AG04450 (cell line): ENCODE measurements around the gene DNAH8. TPM values are rescaled to one million over a fixed set of nuclear protein-coding genes. Genes with fewer than 3 reads are reported as not detected.

Source experiments
- CTCF ChIA-PET: fragments of 300-600, 350-600 bp; formaldehyde crosslinking; extraction: SDS; loops from one replicate; lab custom pipeline; 2022; ENCODE audit warnings: antibody characterized with exemption, inconsistent platforms; lab: Charles Lee
- POLR2A ChIA-PET: fragments of 350-600 bp; formaldehyde crosslinking; extraction: SDS; loops from one replicate; lab custom pipeline; 2021; ENCODE audit warnings: antibody characterized with exemption, inconsistent platforms; lab: Yijun Ruan, JAX
- DNase-seq: peaks from one replicate; pipeline ENCODE4 v3.0.0-alpha.2; 2011; ENCODE audit warnings: low read depth, low spot score
- H3K27ac ChIP-seq: one replicate; pipeline ENCODE4 v1.5.1; 2012; ENCODE audit warnings: low read depth, low read length, control low read depth
- H3K27me3 ChIP-seq: one replicate; pipeline ENCODE4 v1.6.0; 2012; ENCODE audit warnings: low read length; ENCODE audit not compliant: control insufficient read depth, insufficient read depth
- H3K4me3 ChIP-seq: 2 replicates; pipeline ENCODE4 v1.5.1; 2011; ENCODE audit warnings: mild to moderate bottlenecking, low read depth, low read length, control low read depth
- H3K9me3 ChIP-seq: 2 replicates; pipeline ENCODE4 v1.5.1; 2012; ENCODE audit warnings: low read length; ENCODE audit not compliant: control insufficient read depth, insufficient read depth
- polyA plus RNA-seq: library from polyadenylated mRNA; depleted of rRNA; stranded (reverse); fragments of >200 nt; gene quantifications from 2 replicates; pipeline ENCODE4 v1.2.3, GENCODE V29; 2011
- TF ChIP-seq, protein P1 (sequence below): IDR thresholded peaks from 2 replicates; pipeline ENCODE4 v1.5.1; 2011; ENCODE audit warnings: low read depth, low read length, control low read depth, inconsistent platforms

DNAH8 gene
- polyA plus RNA-seq, 1 experiment: not detected

DNA sequence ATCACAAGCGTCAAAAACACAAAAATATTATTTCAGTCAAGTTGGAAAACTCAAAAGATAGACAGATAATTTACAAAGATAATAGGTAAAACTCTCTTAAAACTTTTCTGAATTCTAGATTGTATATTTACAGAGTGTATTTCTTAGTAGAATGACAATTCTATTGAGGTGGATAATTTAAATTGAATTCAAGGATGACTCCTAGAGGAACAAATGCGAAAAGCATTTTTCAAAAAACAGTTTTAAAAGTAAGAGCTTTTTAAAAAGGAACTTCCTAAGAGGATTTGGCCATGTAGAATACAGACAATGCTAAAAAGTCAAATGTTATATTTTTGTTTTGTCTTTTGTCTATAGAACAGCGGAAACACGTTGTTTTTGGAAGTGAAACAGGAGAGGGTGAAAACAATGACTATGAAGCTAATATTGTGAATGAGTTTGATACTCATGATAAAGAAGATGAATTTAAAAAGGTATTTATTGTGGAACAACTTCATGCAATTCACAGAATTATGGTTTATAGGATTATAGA is 90.1 kb downstream of the DNAH8 start:
- ChIA-PET POLR2A (no interaction called here), CTCF (no interaction called here)
- H3K4me3 ChIP-seq: no peak overlapping the region
- no peaks in the 10 kb centered on the region for H3K27me3 ChIP-seq
- H3K9me3 ChIP-seq: no peaks in the 10 kb centered on the region
- TF ChIP-seq, protein P1, sequence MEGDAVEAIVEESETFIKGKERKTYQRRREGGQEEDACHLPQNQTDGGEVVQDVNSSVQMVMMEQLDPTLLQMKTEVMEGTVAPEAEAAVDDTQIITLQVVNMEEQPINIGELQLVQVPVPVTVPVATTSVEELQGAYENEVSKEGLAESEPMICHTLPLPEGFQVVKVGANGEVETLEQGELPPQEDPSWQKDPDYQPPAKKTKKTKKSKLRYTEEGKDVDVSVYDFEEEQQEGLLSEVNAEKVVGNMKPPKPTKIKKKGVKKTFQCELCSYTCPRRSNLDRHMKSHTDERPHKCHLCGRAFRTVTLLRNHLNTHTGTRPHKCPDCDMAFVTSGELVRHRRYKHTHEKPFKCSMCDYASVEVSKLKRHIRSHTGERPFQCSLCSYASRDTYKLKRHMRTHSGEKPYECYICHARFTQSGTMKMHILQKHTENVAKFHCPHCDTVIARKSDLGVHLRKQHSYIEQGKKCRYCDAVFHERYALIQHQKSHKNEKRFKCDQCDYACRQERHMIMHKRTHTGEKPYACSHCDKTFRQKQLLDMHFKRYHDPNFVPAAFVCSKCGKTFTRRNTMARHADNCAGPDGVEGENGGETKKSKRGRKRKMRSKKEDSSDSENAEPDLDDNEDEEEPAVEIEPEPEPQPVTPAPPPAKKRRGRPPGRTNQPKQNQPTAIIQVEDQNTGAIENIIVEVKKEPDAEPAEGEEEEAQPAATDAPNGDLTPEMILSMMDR: no peak
- no peak overlapping the region for H3K27ac ChIP-seq
- no peak for DNase-seq

DNA sequence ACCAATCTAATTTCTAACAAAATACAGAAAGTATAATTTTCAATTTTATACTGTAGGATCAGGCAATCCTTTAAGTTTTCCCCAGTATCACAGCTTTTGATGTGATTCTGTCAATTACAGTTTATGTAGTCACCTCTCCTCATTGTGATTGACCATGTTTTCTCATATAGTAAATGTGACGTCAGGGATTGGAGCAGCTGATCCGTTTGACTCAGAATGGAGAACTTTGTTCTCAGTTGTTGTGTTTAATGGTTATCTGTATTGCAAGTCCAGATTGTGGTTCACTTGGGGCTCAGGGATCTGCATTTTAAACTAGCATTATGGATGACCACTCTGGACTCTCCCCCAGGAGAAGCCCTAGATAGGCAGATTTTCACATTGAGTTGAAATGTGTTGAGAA is 90.6 kb downstream of the DNAH8 start:
- no peak overlapping the region for H3K4me3 ChIP-seq
- H3K27ac ChIP-seq: no peak overlapping the region
- no peaks in the 10 kb centered on the region for H3K27me3 ChIP-seq
- POLR2A ChIA-PET: no interaction called here
- TF ChIP-seq, protein P1: no peak
- H3K9me3 ChIP-seq: no peaks in the 10 kb centered on the region
- no peak for DNase-seq
- CTCF ChIA-PET: no interaction called here

DNA sequence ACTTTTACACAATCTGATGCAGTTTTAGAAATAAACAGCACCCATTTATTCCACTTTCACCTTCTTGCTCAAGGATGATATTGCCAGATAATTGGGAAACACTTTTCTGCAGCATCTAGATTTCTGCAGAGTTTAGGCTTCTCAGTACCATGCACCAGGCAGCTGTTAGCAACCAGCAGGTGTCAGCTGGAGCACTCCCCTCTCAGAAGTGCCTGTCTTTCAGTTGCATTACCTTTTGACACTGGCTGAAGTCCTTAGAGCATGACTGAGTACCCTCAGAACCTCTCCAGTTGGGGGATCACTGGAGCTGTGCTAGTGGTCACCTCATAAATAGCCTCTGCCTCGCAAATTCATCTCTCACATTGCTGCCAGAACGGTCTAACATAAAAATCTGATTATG is 91.2 kb downstream of the DNAH8 start:
- no peaks in the 10 kb centered on the region for H3K9me3 ChIP-seq
- H3K4me3 ChIP-seq: no peak overlapping the region
- no peak for DNase-seq
- ChIA-PET POLR2A (no interaction called here), CTCF (interaction anchor here (0.6 kb wide), 1 partner anchor 65 kb away, joined by 3 read pairs; no protein-coding TSS in a partner anchor)
- no peaks in the 10 kb centered on the region for H3K27me3 ChIP-seq
- H3K27ac ChIP-seq: no peak overlapping the region
- TF ChIP-seq, protein P1: no peak

DNA sequence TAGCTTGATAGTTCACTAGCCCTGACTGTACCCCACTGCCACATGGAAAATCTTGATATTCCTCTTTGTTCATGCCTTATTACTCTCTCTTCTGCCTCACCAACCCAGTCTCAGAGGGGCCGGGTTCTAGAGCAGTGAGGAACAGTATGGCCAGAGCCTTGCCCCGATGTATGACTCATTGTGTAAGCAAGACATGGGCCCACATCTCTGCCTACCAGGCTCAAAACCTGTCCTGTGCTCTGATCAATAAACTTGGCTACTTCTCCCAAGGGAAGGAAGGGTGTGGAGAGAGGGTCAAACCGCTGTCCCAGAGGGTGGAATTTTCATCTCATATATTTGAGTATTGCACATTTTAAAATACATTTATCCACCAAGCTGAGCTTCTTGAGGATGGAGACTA is 91.7 kb downstream of the DNAH8 start:
- Histone ChIP-seq H3K4me3 (no peak overlapping the region), H3K27ac (no peak overlapping the region), H3K9me3 (no peaks in the 10 kb centered on the region), H3K27me3 (no peaks in the 10 kb centered on the region)
- CTCF ChIA-PET: interaction anchor here (0.6 kb wide), 1 partner anchor 66 kb away, joined by 3 read pairs; no protein-coding TSS in a partner anchor
- POLR2A ChIA-PET: no interaction called here
- DNase-seq: no peak
- TF ChIP-seq, protein P1: no peak

DNA sequence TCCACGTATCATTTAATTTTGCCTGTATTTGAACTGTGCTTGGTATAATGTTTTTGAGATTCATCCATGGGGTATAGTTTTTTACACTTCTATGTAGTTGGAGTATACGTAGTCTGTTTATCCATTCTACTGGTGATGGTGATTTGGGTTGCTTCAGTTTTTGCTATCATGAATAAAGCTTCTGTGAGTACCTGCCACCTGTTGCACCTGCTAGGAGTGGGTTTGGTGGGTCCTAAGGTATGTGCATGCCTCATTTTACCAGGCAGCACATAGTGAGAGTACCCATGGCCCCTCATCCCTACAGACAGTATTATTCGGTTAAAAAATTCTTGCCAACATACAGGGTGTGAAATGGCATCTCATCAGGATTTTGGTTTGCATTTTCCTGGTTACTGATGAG is 92.9 kb downstream of the DNAH8 start:
- H3K4me3 ChIP-seq: no peak overlapping the region
- ChIA-PET CTCF (no interaction called here), POLR2A (no interaction called here)
- H3K27ac ChIP-seq: no peak overlapping the region
- peaks cover under 1% of the 10 kb centered on the region for H3K27me3 ChIP-seq
- TF ChIP-seq, protein P1: no peak
- DNase-seq: no peak
- no peaks in the 10 kb centered on the region for H3K9me3 ChIP-seq
